H9 (cell line): Measurements from ENCODE around the gene KIF13A. TPM values are rescaled to one million over a fixed set of nuclear protein-coding genes. Genes with fewer than 3 reads are reported as not detected.

ENCODE experiments used
- DNase-seq: peaks from one replicate; pipeline ENCODE4 v3.0.0-alpha.2; 2017
- H2AFZ ChIP-seq: one replicate; pipeline ENCODE4 v1.6.1; 2013; ENCODE audit warnings: mild to moderate bottlenecking, low read length, control low read depth, moderate library complexity
- H2AK5ac ChIP-seq: 2 replicates; pipeline ENCODE4 v1.6.1; 2013; ENCODE audit warnings: low read length, control low read depth, mixed read lengths; ENCODE audit not compliant: insufficient read length
- H2BK120ac ChIP-seq: one replicate; pipeline ENCODE4 v1.6.1; 2013; ENCODE audit warnings: low read depth, mild to moderate bottlenecking, low read length, control low read depth, inconsistent platforms; ENCODE audit not compliant: poor library complexity, severe bottlenecking
- H2BK12ac ChIP-seq: 2 replicates; pipeline ENCODE4 v1.6.1; 2013; ENCODE audit warnings: low read length, control low read depth, mixed read lengths, low read depth; ENCODE audit not compliant: insufficient read length
- H2BK15ac ChIP-seq: 2 replicates; pipeline ENCODE4 v1.6.1; 2013; ENCODE audit warnings: low read depth, low read length, control low read depth
- H2BK20ac ChIP-seq: one replicate; pipeline ENCODE4 v1.6.1; 2013; ENCODE audit warnings: low read depth, mild to moderate bottlenecking, low read length, control low read depth, inconsistent platforms; ENCODE audit not compliant: poor library complexity, severe bottlenecking
- H2BK5ac ChIP-seq: 2 replicates; pipeline ENCODE4 v1.6.1; 2013; ENCODE audit warnings: low read length, control low read depth, mixed read lengths; ENCODE audit not compliant: insufficient read length
- H3K14ac ChIP-seq: 2 replicates; pipeline ENCODE4 v1.6.1; 2013; ENCODE audit warnings: low read length, control low read depth; ENCODE audit not compliant: insufficient read depth
- H3K18ac ChIP-seq: 2 replicates; pipeline ENCODE4 v1.6.1; 2013; ENCODE audit warnings: low read depth, mild to moderate bottlenecking, mixed read lengths, low read length, control low read depth; ENCODE audit not compliant: insufficient read length
- H3K23ac ChIP-seq: 2 replicates; pipeline ENCODE4 v1.6.1; 2013; ENCODE audit warnings: low read length, control low read depth, mixed read lengths, low read depth; ENCODE audit not compliant: insufficient read length
- H3K23me2 ChIP-seq: 2 replicates; pipeline ENCODE4 v1.6.1; 2013; ENCODE audit warnings: low read depth, mild to moderate bottlenecking, mixed read lengths, low read length, control low read depth; ENCODE audit not compliant: insufficient read length, poor library complexity, severe bottlenecking
- H3K27ac ChIP-seq: 2 replicates; pipeline ENCODE4 v1.5.1; 2013; ENCODE audit warnings: low read length, control low read depth, mixed read lengths, low read depth; ENCODE audit not compliant: insufficient read length
- H3K27me3 ChIP-seq: 2 replicates; pipeline ENCODE4 v1.6.1; 2013; ENCODE audit warnings: low read length, control low read depth, inconsistent platforms; ENCODE audit not compliant: insufficient read depth
- H3K4ac ChIP-seq: 2 replicates; pipeline ENCODE4 v1.6.1; 2013; ENCODE audit warnings: low read depth, mild to moderate bottlenecking, control low read depth, inconsistent platforms, low read length, moderate library complexity
- H3K4me1 ChIP-seq: 2 replicates; pipeline ENCODE4 v1.6.1; 2013; ENCODE audit warnings: low read length, control low read depth, inconsistent platforms; ENCODE audit not compliant: insufficient read depth
- H3K4me2 ChIP-seq: 2 replicates; pipeline ENCODE4 v1.6.1; 2013; ENCODE audit warnings: low read length, control low read depth, mixed read lengths; ENCODE audit not compliant: insufficient read length, insufficient read depth
- H3K56ac ChIP-seq: 2 replicates; pipeline ENCODE4 v1.6.1; 2013; ENCODE audit warnings: low read depth, mild to moderate bottlenecking, mixed read lengths, low read length, control low read depth; ENCODE audit not compliant: insufficient read length
- H3K79me1 ChIP-seq: 2 replicates; pipeline ENCODE4 v1.6.1; 2013; ENCODE audit warnings: low read depth, mild to moderate bottlenecking, moderate library complexity, low read length, control low read depth, inconsistent platforms; ENCODE audit not compliant: insufficient read depth, poor library complexity, severe bottlenecking
- H3K79me2 ChIP-seq: 2 replicates; pipeline ENCODE4 v1.6.1; 2013; ENCODE audit warnings: low read length, control low read depth, inconsistent platforms; ENCODE audit not compliant: insufficient read depth
- H3K9ac ChIP-seq: 2 replicates; pipeline ENCODE4 v1.6.1; 2013; ENCODE audit warnings: low read length, control low read depth, mixed read lengths; ENCODE audit not compliant: insufficient read length; ENCODE audit errors: extremely low read depth
- H3K9me3 ChIP-seq: one replicate; pipeline ENCODE4 v1.6.1; 2013; ENCODE audit warnings: low read depth, low read length, inconsistent platforms; ENCODE audit not compliant: control insufficient read depth
- H3T11ph ChIP-seq: one replicate; pipeline ENCODE4 v1.6.1; 2013; ENCODE audit warnings: mild to moderate bottlenecking, low read length, control low read depth, inconsistent platforms
- H4K20me1 ChIP-seq: one replicate; pipeline ENCODE4 v1.6.1; 2013; ENCODE audit not compliant: control insufficient read depth, insufficient read length, insufficient read depth
- H4K5ac ChIP-seq: 2 replicates; pipeline ENCODE4 v1.6.1; 2013; ENCODE audit warnings: low read depth, mild to moderate bottlenecking, mixed read lengths, low read length, control low read depth; ENCODE audit not compliant: insufficient read length
- H4K8ac ChIP-seq: replicated peaks from 2 replicates; pipeline ENCODE4 v1.6.1; 2013; ENCODE audit warnings: low read length, control low read depth, mixed read lengths, low read depth; ENCODE audit not compliant: insufficient read length
- H4K91ac ChIP-seq: 2 replicates; pipeline ENCODE4 v1.6.1; 2013; ENCODE audit warnings: low read depth, mild to moderate bottlenecking, moderate library complexity, mixed read lengths, low read length, control low read depth; ENCODE audit not compliant: insufficient read length
- H3K27ac Mint-ChIP-seq, 3 experiments: 2 replicates in 2 of 3; 3 replicates in 1 of 3; pipeline ENCODE4 v1.8.0; 2020 to 2021; ENCODE audit warnings: mixed read lengths in 3 of 3, mild to moderate bottlenecking in 1 of 3, moderate library complexity in 1 of 3
- H3K27me3 Mint-ChIP-seq: 2 replicates; pipeline ENCODE4 v1.8.0; 2021; ENCODE audit warnings: low read depth, mild to moderate bottlenecking, moderate library complexity, mixed read lengths
- H3K36me3 Mint-ChIP-seq, 3 experiments: 2 replicates in 2 of 3; 3 replicates in 1 of 3; pipeline ENCODE4 v1.8.0; 2020 to 2021; ENCODE audit warnings: low read depth in 3 of 3, mixed read lengths in 3 of 3; ENCODE audit not compliant: insufficient read depth in 1 of 3
- H3K4me1 Mint-ChIP-seq, 2 experiments: 2 replicates each; pipeline ENCODE4 v1.8.0; 2020; ENCODE audit warnings: mixed read lengths in 2 of 2
- H3K4me3 Mint-ChIP-seq, 2 experiments: 2 replicates in 1 of 2; 3 replicates in 1 of 2; pipeline ENCODE4 v1.8.0; 2020 to 2021; ENCODE audit warnings: mild to moderate bottlenecking in 2 of 2, mixed read lengths in 2 of 2, moderate library complexity in 1 of 2
- H3K9me3 Mint-ChIP-seq, 2 experiments: 2 replicates in 1 of 2; 3 replicates in 1 of 2; pipeline ENCODE4 v1.8.0; 2020; ENCODE audit warnings: mild to moderate bottlenecking in 2 of 2, mixed read lengths in 2 of 2, moderate library complexity in 1 of 2
- WGBS: extraction: QIAGEN DNeasy Blood & Tissue Kit; methylation state at CpG from one replicate; pipeline ENCODE4 v1.1.7; 2013; ENCODE audit warnings: missing lambda C conversion rate, low lambda C conversion rate, mixed read lengths; ENCODE audit not compliant: insufficient read length; ENCODE audit errors: extremely low coverage; 5-methylcytosine and 5-hydroxymethylcytosine counted together
- total RNA-seq: library from RNA; stranded (reverse); gene quantifications from 2 replicates; pipeline ENCODE4 v1.2.1, GENCODE V29; 2021
- TF ChIP-seq, protein P1 (sequence below): fragments of 200-600 bp; sonication (generic); conservative IDR thresholded peaks from 3 replicates; pipeline ENCODE4 v1.8.0; 2021; ENCODE audit warnings: antibody characterized with exemption, mild to moderate bottlenecking

KIF13A gene
- total RNA-seq, 1 experiment from 2014 or later = 38.2 TPM

DNA sequence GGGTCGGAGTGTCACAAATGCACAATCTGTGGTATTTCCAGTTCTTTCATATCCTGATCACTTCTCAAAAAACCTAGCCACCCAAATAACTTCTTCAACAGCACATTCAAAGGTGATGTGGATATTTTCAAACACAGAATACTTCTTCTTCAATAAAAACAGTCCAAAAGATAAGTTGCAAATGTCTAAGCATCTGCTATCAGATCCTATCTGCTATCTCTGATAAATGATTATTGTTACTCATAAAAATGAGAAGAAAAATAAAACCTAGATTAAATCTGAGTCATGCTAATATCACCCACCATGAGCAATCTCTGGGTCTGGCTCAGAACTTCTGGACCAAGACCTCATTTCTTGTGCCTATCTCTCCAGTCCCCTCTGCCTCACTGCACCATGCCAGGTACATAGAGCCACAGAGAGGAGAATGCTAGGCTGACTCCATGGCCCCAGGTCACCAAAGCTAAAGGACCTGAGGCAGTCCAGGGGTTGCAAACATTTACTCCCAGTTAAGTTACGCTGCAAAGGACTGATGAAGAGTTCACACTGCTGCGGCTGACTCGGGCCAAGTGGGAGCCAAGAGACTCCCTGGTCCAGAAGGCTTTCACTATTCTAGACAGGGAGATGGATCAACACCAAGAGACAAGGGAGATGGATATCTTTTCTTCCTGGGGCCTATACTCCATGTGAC is 101.4 kb downstream of the KIF13A start:
- H2BK120ac ChIP-seq = no peak overlapping the region
- H3K27me3 ChIP-seq = no peaks in the 10 kb centered on the region; the same call in 1 of the 2 replicates
- H2BK20ac ChIP-seq = no peak overlapping the region
- H4K8ac ChIP-seq = no peak overlapping the region
- H3K18ac ChIP-seq = no peak overlapping the region
- peaks cover 0 to 4% of the 10 kb centered on the region in 2 experiments; a peak in 1 of 4 replicates for H3K4me1 Mint-ChIP-seq
- H3K27ac Mint-ChIP-seq = peak overlapping the region in 1 of 3 experiments; percentile 21; a peak in 4 of 7 replicates
- H2BK15ac ChIP-seq = no peak overlapping the region
- no peaks in the 10 kb centered on the region for H3K36me3 Mint-ChIP-seq
- no peak overlapping the region for H2AK5ac ChIP-seq
- no peaks in the 10 kb centered on the region for H3K79me1 ChIP-seq
- WGBS = no CpG with 5 or more reads among the region's 4 CpGs
- no peak overlapping the region for H3K27ac ChIP-seq
- no peak overlapping the region for H3K56ac ChIP-seq
- no peak overlapping the region; the same call in 1 of the 2 replicates for H3K14ac ChIP-seq
- H3K4me1 ChIP-seq = no peaks in the 10 kb centered on the region
- H3K27me3 Mint-ChIP-seq = no peaks in the 10 kb centered on the region
- TF ChIP-seq, protein P1, sequence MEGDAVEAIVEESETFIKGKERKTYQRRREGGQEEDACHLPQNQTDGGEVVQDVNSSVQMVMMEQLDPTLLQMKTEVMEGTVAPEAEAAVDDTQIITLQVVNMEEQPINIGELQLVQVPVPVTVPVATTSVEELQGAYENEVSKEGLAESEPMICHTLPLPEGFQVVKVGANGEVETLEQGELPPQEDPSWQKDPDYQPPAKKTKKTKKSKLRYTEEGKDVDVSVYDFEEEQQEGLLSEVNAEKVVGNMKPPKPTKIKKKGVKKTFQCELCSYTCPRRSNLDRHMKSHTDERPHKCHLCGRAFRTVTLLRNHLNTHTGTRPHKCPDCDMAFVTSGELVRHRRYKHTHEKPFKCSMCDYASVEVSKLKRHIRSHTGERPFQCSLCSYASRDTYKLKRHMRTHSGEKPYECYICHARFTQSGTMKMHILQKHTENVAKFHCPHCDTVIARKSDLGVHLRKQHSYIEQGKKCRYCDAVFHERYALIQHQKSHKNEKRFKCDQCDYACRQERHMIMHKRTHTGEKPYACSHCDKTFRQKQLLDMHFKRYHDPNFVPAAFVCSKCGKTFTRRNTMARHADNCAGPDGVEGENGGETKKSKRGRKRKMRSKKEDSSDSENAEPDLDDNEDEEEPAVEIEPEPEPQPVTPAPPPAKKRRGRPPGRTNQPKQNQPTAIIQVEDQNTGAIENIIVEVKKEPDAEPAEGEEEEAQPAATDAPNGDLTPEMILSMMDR = no peak
- H3K9me3 Mint-ChIP-seq = no peaks in the 10 kb centered on the region
- H4K91ac ChIP-seq = no peak overlapping the region
- H3K23me2 ChIP-seq = no peaks in the 10 kb centered on the region
- H3K9ac ChIP-seq = no peak overlapping the region
- no peak overlapping the region for H2BK12ac ChIP-seq
- no peak overlapping the region for H2BK5ac ChIP-seq
- H4K5ac ChIP-seq = no peak overlapping the region
- no peaks in the 10 kb centered on the region for H3K79me2 ChIP-seq
- H3K4ac ChIP-seq = no peak overlapping the region
- DNase-seq = no peak
- no peak overlapping the region for H3K23ac ChIP-seq
- H2AFZ ChIP-seq = no peak overlapping the region
- H3K9me3 ChIP-seq = no peaks in the 10 kb centered on the region
- H3K4me2 ChIP-seq = no peak overlapping the region
- no peak overlapping the region for H3K4me3 Mint-ChIP-seq
- no peaks in the 10 kb centered on the region for H4K20me1 ChIP-seq
- H3T11ph ChIP-seq = no peak overlapping the region
